SKM-1 treated with dmso at 0.1 percent for 144 hours (cell line): Measurements from ENCODE around the gene TRAPPC11.

ENCODE experiments used
- DNase-seq: peaks from one replicate; lab custom pipeline; 2025; ENCODE audit not compliant: unreplicated experiment; lab: John Stamatoyannopoulos, UW

Gene TRAPPC11

GRCh38 chr4:183636923-183637322, 22.2 kb upstream of the TRAPPC11 start:
- no peak for DNase-seq

DNA sequence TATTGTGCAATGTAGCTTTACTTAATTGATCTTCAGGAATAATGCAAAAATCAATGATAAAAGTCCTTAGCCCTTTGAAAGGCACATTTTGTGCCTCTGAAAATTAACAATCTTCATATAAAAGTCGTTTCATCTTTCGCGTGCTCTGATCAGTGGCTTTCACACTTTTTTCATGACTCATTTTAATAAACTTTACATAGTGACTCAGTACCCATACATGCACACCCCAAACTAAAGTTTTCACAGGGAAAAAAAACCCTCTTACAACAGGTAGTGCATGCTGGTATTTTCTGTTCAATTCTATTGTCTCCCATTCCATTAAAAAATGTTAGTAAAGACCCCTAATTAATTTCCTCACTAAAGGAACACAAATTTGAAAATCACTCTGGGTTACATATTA, 21.6 kb upstream of the TRAPPC11 start:
- DNase-seq: no peak

DNA sequence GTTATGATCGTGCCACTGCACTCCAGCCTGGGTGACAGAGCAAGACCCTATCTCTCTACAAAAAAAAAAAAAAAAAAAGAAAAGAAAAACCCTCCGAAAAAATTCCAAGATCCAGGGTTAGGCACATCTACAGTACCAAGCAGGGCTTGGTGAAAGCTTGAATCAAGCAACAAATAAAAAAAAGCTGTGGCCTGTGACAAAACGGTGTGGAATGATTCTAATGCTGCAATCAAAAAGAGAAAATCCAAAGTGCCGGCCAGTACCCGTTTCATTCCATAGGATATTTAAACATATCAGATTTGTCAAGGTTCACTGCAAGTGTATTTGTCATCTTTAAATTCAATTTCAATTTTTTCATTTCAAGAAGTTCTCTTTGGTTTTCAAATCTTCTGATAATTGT, 20.7 kb upstream of the TRAPPC11 start:
- DNase-seq: no peak

GRCh38 chr4:183639291-183639690, 19.8 kb upstream of the TRAPPC11 start:
- no peak for DNase-seq

GRCh38 chr4:183645326-183645725, 13.8 kb upstream of the TRAPPC11 start:
- no peak for DNase-seq

DNA sequence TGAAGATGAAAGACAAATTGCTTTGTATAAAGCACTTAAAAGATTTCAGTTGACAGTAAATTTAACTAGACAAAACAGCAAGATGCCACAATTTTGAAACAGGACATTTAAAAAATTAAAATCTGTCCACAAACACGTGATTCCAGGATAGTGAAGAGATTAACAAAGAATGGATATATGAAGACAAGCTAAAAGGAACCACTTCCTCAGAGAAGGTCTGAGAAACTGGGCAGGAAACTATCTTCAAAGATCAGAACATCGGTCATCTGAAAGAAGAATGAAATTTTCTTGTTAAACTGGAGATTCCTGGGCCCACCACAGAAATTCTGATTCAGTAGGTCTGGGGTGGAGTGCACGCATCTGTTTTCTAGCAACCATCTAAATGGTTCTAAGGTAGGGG, 1.5 kb upstream of the TRAPPC11 start:
- DNase-seq: no peak

DNA sequence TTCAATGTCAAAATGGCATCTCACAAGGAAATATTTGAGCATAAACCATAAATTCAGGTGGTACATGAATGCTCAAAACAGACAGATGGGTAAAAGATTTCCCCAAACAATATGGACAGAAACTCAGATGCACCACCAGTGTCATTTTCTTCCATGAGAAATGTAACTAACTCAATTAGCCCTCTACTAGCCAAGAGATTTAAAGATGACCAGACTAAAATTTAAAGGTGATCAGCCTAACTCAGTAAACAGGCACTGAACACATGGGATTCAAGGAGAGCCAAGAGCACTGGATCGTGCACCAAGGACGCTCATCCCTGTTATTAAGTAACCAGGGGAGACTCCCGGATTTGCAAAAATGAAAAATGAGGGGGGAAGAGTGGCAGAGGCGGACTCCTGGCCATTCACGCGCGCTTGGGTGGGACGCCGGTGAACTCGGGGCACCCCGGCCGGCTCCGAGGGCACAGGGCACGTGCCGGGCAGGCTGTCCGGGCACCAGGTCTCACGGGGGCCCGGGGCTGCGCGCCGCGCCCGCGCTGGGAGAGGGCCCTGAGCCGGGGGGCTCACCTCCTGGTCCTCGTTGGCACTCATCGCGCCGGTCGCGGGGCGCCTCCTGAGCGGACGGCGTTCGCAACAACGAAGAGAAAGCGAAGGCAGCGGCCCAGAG, 598 bp upstream of the TRAPPC11 start:
- DNase-seq: no peak

GRCh38 chr4:183659872-183660242, 764 bp downstream of the TRAPPC11 start:
- peak; percentile 52 for DNase-seq

GRCh38 chr4:183666088-183666487, 7.0 kb downstream of the TRAPPC11 start:
- no peak for DNase-seq

GRCh38 chr4:183670251-183670650, 11.2 kb downstream of the TRAPPC11 start:
- no peak for DNase-seq

DNA sequence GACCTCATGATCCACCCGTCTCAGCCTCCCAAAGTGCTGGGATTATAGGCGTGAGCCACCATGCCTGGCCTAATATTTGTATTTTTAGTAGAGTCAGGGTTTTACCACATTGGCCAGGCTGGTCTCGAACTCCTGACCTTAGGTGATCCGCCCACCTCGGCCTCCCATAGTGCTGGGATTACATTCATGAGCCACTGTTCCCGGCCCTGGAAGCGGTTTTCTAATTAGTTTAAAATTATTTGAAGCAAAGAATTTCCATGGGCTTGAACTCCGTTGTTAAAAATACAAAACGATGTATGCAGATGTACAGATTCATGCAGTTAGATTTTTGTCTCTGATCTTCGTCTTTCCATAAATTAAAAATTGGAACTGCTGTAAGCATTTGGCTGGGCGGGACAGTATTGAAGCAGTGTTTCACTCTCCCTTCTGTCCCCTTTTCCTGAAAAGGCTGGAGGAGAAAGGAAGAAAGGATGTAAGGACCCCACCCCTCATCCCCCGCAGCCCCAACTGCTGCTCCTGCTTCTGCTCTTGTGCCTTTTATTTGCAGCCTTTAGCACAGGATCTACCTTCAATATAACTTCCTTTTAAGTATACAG, 12.0 kb downstream of the TRAPPC11 start:
- DNase-seq: no peak

DNA sequence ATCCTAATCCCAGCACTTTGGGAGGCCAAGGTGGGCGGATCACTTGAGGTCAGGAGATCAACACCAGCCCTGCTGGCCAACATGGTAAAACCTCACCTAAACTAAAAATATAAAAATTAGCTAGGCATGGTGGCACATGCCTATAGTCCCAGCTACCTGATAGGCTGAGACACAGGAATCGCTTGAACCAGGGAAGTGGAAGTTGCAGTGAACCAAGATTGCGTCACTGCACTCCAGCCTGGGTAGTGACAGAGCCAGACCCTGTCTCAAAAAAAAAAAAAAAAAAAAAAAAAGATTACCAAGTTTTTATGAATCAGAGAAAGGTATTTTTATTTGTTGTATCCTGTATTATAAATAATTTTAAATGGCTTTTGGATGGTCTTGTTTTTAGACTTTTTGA, 15.1 kb downstream of the TRAPPC11 start:
- peak; percentile 41 for DNase-seq

- no peak for DNase-seq
Measured at GRCh38 chr4:183675625-183676024, 16.5 kb downstream of the TRAPPC11 start.

- no peak for DNase-seq
Measured at GRCh38 chr4:183681119-183681518, 22.0 kb downstream of the TRAPPC11 start.

GRCh38 chr4:183686461-183686860, 27.4 kb downstream of the TRAPPC11 start:
- DNase-seq: no peak

DNA sequence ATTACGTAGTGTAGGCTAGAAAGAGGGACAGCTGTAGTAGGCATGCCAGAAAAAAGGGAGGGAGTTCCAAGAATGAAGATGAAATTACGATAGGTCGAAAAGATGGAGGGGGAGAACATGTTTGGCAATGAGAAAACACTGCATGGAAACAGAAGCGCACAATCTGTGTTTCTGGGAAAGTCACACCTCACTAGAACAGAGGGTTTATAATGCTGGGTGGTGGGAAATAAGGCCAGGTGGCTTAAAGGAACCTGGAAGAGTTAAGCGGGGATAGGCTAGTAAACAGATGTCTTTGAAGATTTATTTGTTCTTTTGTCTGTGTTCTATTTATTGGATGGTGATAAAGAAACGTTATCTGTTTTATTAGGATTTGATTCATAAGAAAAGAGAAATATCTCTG, 29.1 kb downstream of the TRAPPC11 start:
- DNase-seq: no peak

GRCh38 chr4:183691006-183691405, 31.9 kb downstream of the TRAPPC11 start:
- DNase-seq: no peak

GRCh38 chr4:183691897-183692296, 32.8 kb downstream of the TRAPPC11 start:
- no peak for DNase-seq

GRCh38 chr4:183698909-183699308, 39.8 kb downstream of the TRAPPC11 start:
- no peak for DNase-seq

DNA sequence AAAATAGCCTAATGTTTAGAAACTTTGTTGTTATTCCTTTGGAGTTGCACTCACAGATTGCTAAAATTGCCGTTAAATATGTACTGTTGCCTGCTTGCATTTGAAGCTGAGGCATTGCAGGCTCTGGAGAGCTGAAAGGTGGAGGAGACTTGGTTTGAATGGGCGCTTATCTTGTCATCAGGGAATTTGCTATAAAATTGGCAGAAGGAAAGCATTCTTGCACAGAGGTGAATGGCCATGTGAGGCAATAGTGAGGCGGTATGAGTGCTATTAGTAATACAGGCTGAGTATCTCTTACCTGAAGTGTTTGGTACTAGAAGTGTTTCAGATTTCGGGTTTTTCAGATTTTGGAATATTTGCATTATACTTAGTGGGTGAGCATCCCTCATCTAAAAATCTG, 41.3 kb downstream of the TRAPPC11 start:
- DNase-seq: no peak

- no peak for DNase-seq
Measured at GRCh38 chr4:183702492-183702891, 43.4 kb downstream of the TRAPPC11 start.

DNA sequence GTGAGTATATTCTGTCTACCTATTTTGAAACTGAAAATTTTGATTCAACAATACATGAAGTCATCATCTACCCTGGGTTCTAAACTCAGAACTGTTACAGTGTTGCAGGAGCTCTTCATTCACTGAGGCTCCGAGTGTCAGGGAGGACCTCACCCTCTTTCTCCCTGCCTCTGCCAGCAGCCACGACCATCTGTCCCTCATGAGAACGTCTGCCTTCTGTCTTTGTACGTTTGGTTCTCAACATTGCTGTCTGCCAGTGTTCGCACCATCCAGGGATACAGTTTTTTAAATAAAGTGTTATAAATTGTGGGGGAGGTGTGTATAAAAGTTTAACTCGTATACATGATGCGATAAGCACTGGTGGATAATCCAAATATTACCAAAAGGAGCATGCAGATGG, 55.5 kb downstream of the TRAPPC11 start:
- DNase-seq: no peak

GRCh38 chr4:183716302-183716701, 57.2 kb downstream of the TRAPPC11 start:
- no peak for DNase-seq
